HG03457 (cell line): ENCODE data around the gene P3H3.
"Not testable (repeated sequence)": the region's sequence is repeated elsewhere in the genome, so short reads cannot be mapped to it uniquely, and the experiment has no call there.

ENCODE experiments used
- ATAC-seq: cut with Tn5 transposase; IDR thresholded peaks from one replicate; pipeline ENCODE4 v1.9.1; 2021; ENCODE audit warnings: moderate number of reproducible peaks; ENCODE audit not compliant: unreplicated experiment

P3H3 gene

DNA sequence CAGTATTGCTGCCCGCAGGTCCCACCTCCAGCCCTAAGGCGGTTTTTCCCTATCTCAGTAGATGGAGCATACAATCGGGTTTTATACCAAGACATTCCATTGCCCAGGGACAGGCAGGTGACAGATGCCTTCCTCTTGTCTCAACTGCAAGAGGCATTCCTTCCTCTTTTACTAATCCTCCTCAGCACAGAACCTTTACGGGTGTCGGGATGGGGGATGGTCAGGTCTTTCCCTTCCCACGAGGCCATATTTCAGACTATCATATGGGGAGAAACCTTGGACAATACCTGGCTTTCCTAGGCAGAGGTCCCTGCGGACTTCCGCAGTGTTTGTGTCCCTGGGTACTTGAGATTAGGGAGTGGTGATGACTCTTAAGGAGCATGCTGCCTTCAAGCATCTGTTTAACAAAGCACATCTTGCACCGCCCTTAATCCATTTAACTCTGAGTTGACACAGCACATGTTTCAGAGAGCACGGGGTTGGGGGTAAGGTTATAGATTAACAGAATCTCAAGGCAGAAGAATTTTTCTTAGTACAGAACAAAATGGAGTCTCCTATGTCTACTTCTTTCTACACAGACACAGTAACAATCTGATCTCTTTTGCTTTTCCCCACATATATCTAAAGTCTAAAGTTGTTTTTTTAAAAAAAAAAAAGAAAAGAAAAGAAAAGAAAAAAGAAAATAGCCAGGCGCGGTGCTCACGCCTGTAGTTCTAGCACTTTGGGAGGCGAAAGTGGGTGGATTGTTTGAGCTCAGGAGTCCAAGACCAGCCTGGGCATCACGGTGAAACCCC, 58.2 kb downstream of the P3H3 start:
- not testable (repeated sequence) for ATAC-seq

DNA sequence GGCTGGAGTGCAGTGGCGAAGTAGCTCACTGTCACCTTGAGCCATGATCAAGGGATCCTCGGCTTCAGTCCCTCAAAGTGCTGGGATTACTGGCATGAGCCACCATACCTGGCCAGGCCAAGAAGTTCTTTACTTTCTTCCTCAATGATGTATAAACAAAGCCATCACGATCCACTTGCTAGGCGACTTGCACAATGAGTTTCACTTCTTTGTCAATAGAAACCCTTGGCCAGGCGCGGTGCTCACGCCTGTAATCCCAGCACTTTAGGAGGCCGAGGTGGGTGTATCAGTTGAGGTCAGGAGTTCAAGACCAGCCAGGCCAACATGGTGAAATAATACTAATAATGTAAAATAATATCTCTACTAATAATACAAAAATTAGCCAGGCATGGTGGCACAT, 59.3 kb downstream of the P3H3 start:
- no peak for ATAC-seq

GRCh38 chr12:6888360-6888759, 60.2 kb downstream of the P3H3 start:
- no peak for ATAC-seq

- not testable (repeated sequence) for ATAC-seq
Measured at GRCh38 chr12:6888794-6889193, 60.6 kb downstream of the P3H3 start.
